K562 (cell line): ENCODE measurements around the gene YJU2. TPM values are rescaled to one million over a fixed set of nuclear protein-coding genes. Genes with fewer than 3 reads are reported as not detected.

Experiments used
- ASH1L ChIP-seq: fragments of 450-650 bp; IDR thresholded peaks from 2 replicates; pipeline ENCODE4 v1.6.1; 2018; ENCODE audit warnings: borderline replicate concordance, mild to moderate bottlenecking, low read depth; ENCODE audit not compliant: partially characterized antibody
- ATF1 ChIP-seq, 2 experiments: fragments of 450-650 bp in 1 of 2; IDR thresholded peaks; 2 replicates each; pipeline ENCODE4 v1.6.1; 2016; ENCODE audit warnings: missing compliant biosample characterization in 1 of 2, missing genetic modification characterization in 1 of 2
- CHD2 ChIP-seq: IDR thresholded peaks from 2 replicates; pipeline ENCODE4 v1.6.1; 2011; ENCODE audit warnings: low read depth, low read length
- DACH1 ChIP-seq: fragments of 450-650 bp; IDR thresholded peaks from 2 replicates; pipeline ENCODE4 v1.6.1; 2018; ENCODE audit not compliant: partially characterized antibody
- FOS ChIP-seq: IDR thresholded peaks from 3 replicates; pipeline ENCODE4 v1.6.1; 2011; ENCODE audit not compliant: insufficient read length; ENCODE audit errors: extremely low read depth
- HDAC2 ChIP-seq: fragments of 450-650 bp; IDR thresholded peaks from 2 replicates; pipeline ENCODE4 v1.6.1; 2016; ENCODE audit warnings: mild to moderate bottlenecking
- MAZ ChIP-seq, 2 experiments: fragments of 450-650 bp in 1 of 2; sonication (generic) in 1 of 2; formaldehyde crosslinking; IDR thresholded peaks in 1 of 2; conservative IDR thresholded peaks in 1 of 2; 2 replicates each; pipeline versions ENCODE4 v1.4.0 to v1.5.0; 2020; ENCODE audit warnings: mild to moderate bottlenecking in 1 of 2, missing genetic modification reagents in 1 of 2
- NCOA4 ChIP-seq: fragments of 450-650 bp; IDR thresholded peaks from 2 replicates; pipeline ENCODE4 v1.6.1; 2018; ENCODE audit warnings: mild to moderate bottlenecking; ENCODE audit not compliant: partially characterized antibody
- NFYB ChIP-seq: IDR thresholded peaks from 2 replicates; pipeline ENCODE4 v1.6.1; 2011; ENCODE audit warnings: mild to moderate bottlenecking, moderate library complexity; ENCODE audit not compliant: insufficient read length; ENCODE audit errors: extremely low read depth
- PHF21A ChIP-seq: fragments of 450-650 bp; IDR thresholded peaks from 2 replicates; pipeline ENCODE4 v1.6.1; 2017; ENCODE audit warnings: low read depth, borderline replicate concordance
- RBM25 ChIP-seq: fragments of 200-400 bp; formaldehyde crosslinking; IDR thresholded peaks from 2 replicates; pipeline ENCODE4 v1.6.1; 2018; ENCODE audit warnings: low read length, low read depth, moderate library complexity; ENCODE audit not compliant: severe bottlenecking
- RCOR1 ChIP-seq, 2 experiments: IDR thresholded peaks; 2 replicates each; pipeline ENCODE4 v1.6.1; 2012; ENCODE audit warnings: low read depth in 2 of 2, low read length in 2 of 2, borderline replicate concordance in 1 of 2, improper control_type of control experiment in 1 of 2
- SP2 ChIP-seq: IDR thresholded peaks from 2 replicates; pipeline ENCODE4 v1.6.1; 2011; ENCODE audit warnings: mild to moderate bottlenecking, low read depth, low read length, moderate library complexity; ENCODE audit not compliant: poor library complexity, severe bottlenecking; ENCODE audit errors: extremely low read depth
- TOE1 ChIP-seq, 2 experiments: fragments of 450-650 bp in 1 of 2; sonication (generic) in 1 of 2; formaldehyde crosslinking in 1 of 2; IDR thresholded peaks; 2 replicates each; pipeline versions ENCODE4 v1.7.1 to v1.8.0; 2016 to 2022; ENCODE audit warnings: borderline replicate concordance in 2 of 2, mild to moderate bottlenecking in 2 of 2, antibody characterized with exemption in 1 of 2, inconsistent platforms in 1 of 2, low read depth in 1 of 2, missing genetic modification reagents in 1 of 2, moderate library complexity in 1 of 2
- ZNF431 ChIP-seq: sonication (generic); formaldehyde crosslinking; IDR thresholded peaks from 2 replicates; pipeline ENCODE4 v1.8.0; 2022; ENCODE audit warnings: mild to moderate bottlenecking, missing genetic modification reagents
- polyA plus RNA-seq, 8 experiments: library from polyadenylated mRNA; depleted of rRNA in 4 of 8; stranded (reverse) in 5 of 8; unstranded in 3 of 8; fragments of >200 nt; fragmentation: Nextera tagmentation in 2 of 8; fragmentation: Illumina TruSeq in 1 of 8; extraction: Ambion mirVana in 2 of 8; extraction: Trizol in 1 of 8; gene quantifications; 2 replicates each; pipeline versions ENCODE4 v1.2.1 to v1.2.3, GENCODE V29; 2011 to 2014; ENCODE audit warnings: inconsistent platforms in 1 of 8, missing spikeins in 1 of 8
- total RNA-seq, 7 experiments: library from RNA; depleted of rRNA in 6 of 7; stranded (reverse); fragments of >200 nt in 6 of 7; fragmentation: Illumina TruSeq in 2 of 7; extraction: Trizol in 2 of 7; gene quantifications; 2 replicates each; pipeline versions ENCODE4 v1.2.1 to v1.2.3, GENCODE V29; 2011 to 2021; ENCODE audit warnings: low replicate concordance in 1 of 7

YJU2 gene
- total and polyA plus RNA-seq, 9 of the 15 experiments (the other 6 are each of a cell fraction or from before 2014, with no cell fraction given), result 0.41 to 34.9 (median 19.3) TPM

- TF ChIP-seq DACH1, result no peak
- TF ChIP-seq NCOA4, result no peak
- peak; percentile 39; the same call in 1 of the 2 replicates for TF ChIP-seq TOE1 (IDR thresholded peaks at IDR 0.05; ENCODE audit: borderline replicate concordance)
- no peak for TF ChIP-seq TOE1 (CRISPR knock-in tag; IDR thresholded peaks at IDR 0.05; ENCODE audit: borderline replicate concordance, low read depth)
- peak; percentile 53 for TF ChIP-seq ASH1L
- peak in 1 of 2 experiments; percentile 40; a peak in 1 of 4 replicates for TF ChIP-seq MAZ (CRISPR knock-in tag; conservative IDR thresholded peaks at IDR 0.05 in 1 of 2, IDR thresholded peaks at IDR 0.05 in 1 of 2)
- TF ChIP-seq RBM25, result peak; percentile 77
- peak in 1 of 2 experiments; percentile 77; a peak in 2 of 4 replicates for TF ChIP-seq RCOR1 (IDR thresholded peaks at IDR 0.05; ENCODE audit: borderline replicate concordance in 1 of 2, low read depth in 2 of 2, low read length in 2 of 2)
- peak; percentile 44 for TF ChIP-seq SP2
- TF ChIP-seq FOS, result peak; percentile 86
- peak; percentile 57; the same call in 1 of the 2 replicates for TF ChIP-seq HDAC2
- no peak for TF ChIP-seq ATF1 (CRISPR knock-in tag; IDR thresholded peaks at IDR 0.05)
- TF ChIP-seq ATF1 (tag; IDR thresholded peaks at IDR 0.05), result 0 out of 2 replicates have a peak, but pooled peaks have one; percentile 23
- TF ChIP-seq PHF21A, result peak; percentile 94
- 0 out of 2 replicates have a peak, but pooled peaks have one; percentile 35 for TF ChIP-seq CHD2
- TF ChIP-seq NFYB, result peak; percentile 97
- no peak for TF ChIP-seq ZNF431
These were observed 37.5 kb downstream of the YJU2 start (continued) for GRCh38 chr19:4284176-4284958.
